ENCODE data around the gene IQSEC1. TPM values are rescaled to one million over a fixed set of nuclear protein-coding genes. Genes with fewer than 3 reads are reported as not detected.

Gene IQSEC1
- total and polyA plus RNA-seq, 2 experiments from 2014 or later, result 21.2 to 24.7 TPM

DNA sequence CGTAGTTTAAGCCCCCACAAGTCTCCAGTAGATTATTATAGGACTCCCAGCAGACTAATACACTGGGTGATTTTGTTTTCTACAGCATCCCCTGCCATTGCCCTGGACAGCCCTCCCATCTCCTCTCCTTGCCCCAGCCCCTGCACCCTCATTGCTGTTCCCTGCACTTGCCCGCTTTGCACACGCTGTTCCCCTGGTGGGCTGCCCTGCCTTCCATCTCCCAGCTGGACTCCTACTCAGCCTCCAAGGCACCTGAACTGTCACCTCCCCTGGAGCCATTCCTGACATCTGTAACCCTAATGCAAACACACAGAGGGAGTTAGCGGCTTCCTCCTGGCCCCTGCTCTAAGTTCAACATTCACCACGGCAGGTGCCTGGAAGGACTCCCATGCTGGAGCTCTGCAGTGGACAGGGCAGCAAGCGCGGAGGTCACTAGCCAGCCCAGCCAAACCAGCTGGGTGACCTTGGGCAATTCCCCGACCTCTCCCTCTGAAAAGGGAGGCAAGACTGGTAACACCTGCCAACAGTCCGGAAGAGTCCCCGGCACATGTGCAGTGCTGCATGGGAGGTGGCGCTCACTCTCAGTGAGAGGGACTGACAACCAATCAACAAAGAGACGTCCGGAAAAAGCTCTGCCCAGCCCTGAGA is 38.8 kb upstream of the IQSEC1 start:
- Histone ChIP-seq H3K4me1 (ENCODE audit: insufficient read depth) (no peaks in the 10 kb centered on the region), H3K9me2 (replicated peaks; ENCODE audit: insufficient read depth) (no peaks in the 10 kb centered on the region), H4K20me1 (ENCODE audit: insufficient read depth, poor library complexity, severe bottlenecking) (no peaks in the 10 kb centered on the region), H2AFZ (no peak overlapping the region), H3K4me3 (no peak overlapping the region), H3K36me3 (replicated peaks; ENCODE audit: insufficient read depth, low read depth) (no peaks in the 10 kb centered on the region), H3K79me2 (no peaks in the 10 kb centered on the region), H3K27ac (no peak overlapping the region), H3K4me2 (no peak overlapping the region), H3K9me3 (ENCODE audit: low read depth) (no peaks in the 10 kb centered on the region), H3K27me3 (peaks cover 3% of the 10 kb centered on the region)
- TF ChIP-seq EZH2phosphoT487 (IDR thresholded peaks at IDR 0.05; ENCODE audit: low read depth, severe bottlenecking, unreplicated experiment), result no peak
- TF ChIP-seq, protein P1, sequence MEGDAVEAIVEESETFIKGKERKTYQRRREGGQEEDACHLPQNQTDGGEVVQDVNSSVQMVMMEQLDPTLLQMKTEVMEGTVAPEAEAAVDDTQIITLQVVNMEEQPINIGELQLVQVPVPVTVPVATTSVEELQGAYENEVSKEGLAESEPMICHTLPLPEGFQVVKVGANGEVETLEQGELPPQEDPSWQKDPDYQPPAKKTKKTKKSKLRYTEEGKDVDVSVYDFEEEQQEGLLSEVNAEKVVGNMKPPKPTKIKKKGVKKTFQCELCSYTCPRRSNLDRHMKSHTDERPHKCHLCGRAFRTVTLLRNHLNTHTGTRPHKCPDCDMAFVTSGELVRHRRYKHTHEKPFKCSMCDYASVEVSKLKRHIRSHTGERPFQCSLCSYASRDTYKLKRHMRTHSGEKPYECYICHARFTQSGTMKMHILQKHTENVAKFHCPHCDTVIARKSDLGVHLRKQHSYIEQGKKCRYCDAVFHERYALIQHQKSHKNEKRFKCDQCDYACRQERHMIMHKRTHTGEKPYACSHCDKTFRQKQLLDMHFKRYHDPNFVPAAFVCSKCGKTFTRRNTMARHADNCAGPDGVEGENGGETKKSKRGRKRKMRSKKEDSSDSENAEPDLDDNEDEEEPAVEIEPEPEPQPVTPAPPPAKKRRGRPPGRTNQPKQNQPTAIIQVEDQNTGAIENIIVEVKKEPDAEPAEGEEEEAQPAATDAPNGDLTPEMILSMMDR (IDR thresholded peaks at IDR 0.05; ENCODE audit: poor library complexity), result no peak
- no peak for TF ChIP-seq EZH2 (IDR thresholded peaks at IDR 0.05; ENCODE audit: borderline replicate concordance)
- 67% methylated on average over 13 of the region's 13 CpGs for WGBS (ENCODE audit: low lambda C conversion rate, missing lambda C conversion rate)
- DNase-seq (ENCODE audit: low spot score), result no peak

DNA sequence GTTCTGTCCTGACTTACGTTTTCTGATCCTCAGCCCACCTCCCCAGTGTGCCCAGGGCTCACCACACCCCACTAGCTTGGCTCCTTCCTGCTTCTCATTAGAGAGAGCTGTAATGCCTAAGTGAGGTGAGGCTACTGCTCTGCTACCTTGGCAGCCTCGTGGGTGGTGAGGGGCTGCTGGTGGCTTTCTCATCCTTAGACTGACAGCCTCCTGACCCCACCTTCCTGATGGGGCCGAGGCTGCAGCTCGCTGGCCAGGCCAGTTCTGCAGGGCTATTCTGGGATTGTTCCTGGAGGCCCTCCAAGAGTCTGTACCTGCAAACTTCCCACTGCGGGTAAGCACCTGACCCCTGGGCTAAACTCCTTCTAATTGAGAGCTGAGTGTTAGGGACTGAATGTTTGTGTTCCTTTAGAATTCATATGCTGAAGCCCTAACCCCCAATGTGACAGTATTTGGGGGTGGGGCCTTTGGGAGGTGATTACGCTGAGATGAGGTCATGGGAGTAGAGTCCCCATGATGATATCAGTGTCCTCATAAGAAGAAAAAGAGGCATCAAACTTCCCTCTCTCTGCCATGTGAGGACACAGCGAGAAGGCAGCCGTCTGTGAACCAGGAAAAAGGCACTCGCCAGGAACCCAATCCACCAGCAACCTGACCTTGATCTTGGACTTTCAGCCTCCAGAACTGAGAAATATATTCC is 38.1 kb upstream of the IQSEC1 start:
- WGBS (ENCODE audit: low lambda C conversion rate, missing lambda C conversion rate), result 52% methylated on average over 9 of the region's 9 CpGs
- no peaks in the 10 kb centered on the region for H3K4me1 ChIP-seq (ENCODE audit: insufficient read depth)
- H3K4me2 ChIP-seq, result no peak overlapping the region
- no peaks in the 10 kb centered on the region for H4K20me1 ChIP-seq (ENCODE audit: insufficient read depth, poor library complexity, severe bottlenecking)
- no peak overlapping the region for H3K4me3 ChIP-seq
- no peaks in the 10 kb centered on the region for H3K79me2 ChIP-seq
- peaks cover 3% of the 10 kb centered on the region for H3K27me3 ChIP-seq
- DNase-seq (ENCODE audit: low spot score), result no peak
- H3K36me3 ChIP-seq (replicated peaks; ENCODE audit: insufficient read depth, low read depth), result no peaks in the 10 kb centered on the region
- no peak overlapping the region for H3K27ac ChIP-seq
- H3K9me3 ChIP-seq (ENCODE audit: low read depth), result no peaks in the 10 kb centered on the region
- no peak overlapping the region for H2AFZ ChIP-seq
- no peaks in the 10 kb centered on the region for H3K9me2 ChIP-seq (replicated peaks; ENCODE audit: insufficient read depth)
- no peak for TF ChIP-seq EZH2phosphoT487 (IDR thresholded peaks at IDR 0.05; ENCODE audit: low read depth, severe bottlenecking, unreplicated experiment)
- TF ChIP-seq EZH2 (IDR thresholded peaks at IDR 0.05; ENCODE audit: borderline replicate concordance), result no peak
- TF ChIP-seq, protein P1 (IDR thresholded peaks at IDR 0.05; ENCODE audit: poor library complexity), result no peak

DNA sequence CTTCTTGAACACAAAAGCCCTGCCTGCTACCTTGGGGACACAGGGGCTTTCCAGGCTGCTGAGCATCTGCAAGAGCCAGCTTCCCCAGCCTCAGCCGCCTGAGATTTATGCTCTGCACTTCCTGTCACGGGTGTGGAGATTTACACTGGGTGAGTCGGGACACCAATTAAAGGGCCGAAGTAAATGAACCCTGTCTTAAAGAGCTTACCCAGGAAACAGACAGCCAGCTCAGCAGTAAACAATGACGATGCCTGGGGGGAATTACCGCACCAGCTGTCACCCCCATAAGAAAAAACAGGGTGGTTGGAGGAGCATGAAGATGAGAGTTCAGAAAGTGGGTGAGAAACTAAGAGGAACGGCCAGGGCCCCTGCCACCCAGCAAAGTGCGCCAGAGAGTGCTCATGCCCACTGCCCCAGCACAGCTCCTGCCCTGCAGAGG is 37.5 kb upstream of the IQSEC1 start:
- WGBS (ENCODE audit: low lambda C conversion rate, missing lambda C conversion rate), result 36% methylated on average over 8 of the region's 8 CpGs
- DNase-seq (ENCODE audit: low spot score), result peak; percentile 35
- H2AFZ ChIP-seq, result no peak overlapping the region

More for the DNA sequence above, 37.5 kb upstream of the IQSEC1 start:
- H3K27ac ChIP-seq, result no peak overlapping the region
- H3K9me3 ChIP-seq (ENCODE audit: low read depth), result no peaks in the 10 kb centered on the region
- no peaks in the 10 kb centered on the region for H4K20me1 ChIP-seq (ENCODE audit: insufficient read depth, poor library complexity, severe bottlenecking)
- H3K9me2 ChIP-seq (replicated peaks; ENCODE audit: insufficient read depth), result no peaks in the 10 kb centered on the region
- H3K27me3 ChIP-seq, result no peaks in the 10 kb centered on the region
- H3K4me2 ChIP-seq, result no peak overlapping the region
- H3K36me3 ChIP-seq (replicated peaks; ENCODE audit: insufficient read depth, low read depth), result no peaks in the 10 kb centered on the region
- TF ChIP-seq EZH2 (IDR thresholded peaks at IDR 0.05; ENCODE audit: borderline replicate concordance), result no peak
- TF ChIP-seq, protein P1 (IDR thresholded peaks at IDR 0.05; ENCODE audit: poor library complexity), result no peak
- no peak for TF ChIP-seq EZH2phosphoT487 (IDR thresholded peaks at IDR 0.05; ENCODE audit: low read depth, severe bottlenecking, unreplicated experiment)
- H3K4me1 ChIP-seq (ENCODE audit: insufficient read depth), result no peaks in the 10 kb centered on the region
- H3K4me3 ChIP-seq, result no peak overlapping the region
- H3K79me2 ChIP-seq, result no peaks in the 10 kb centered on the region

Data from hepatocyte (in vitro differentiated cells).